Mesodermal cell (in vitro differentiated cells): ENCODE results near the gene GRAMD1C.
A peak's percentile ranks its signal among the peaks of the same experiment; 100 is the strongest.

Experiments used
- H3K27ac ChIP-seq: 2 replicates; pipeline ENCODE4 v1.7.0; 2013; ENCODE audit warnings: mild to moderate bottlenecking, low read depth, low read length, moderate library complexity; ENCODE audit not compliant: severe bottlenecking
- H3K36me3 ChIP-seq: 2 replicates; pipeline ENCODE4 v1.7.1; 2013; ENCODE audit warnings: mild to moderate bottlenecking, low read length, moderate library complexity; ENCODE audit not compliant: control insufficient read depth, insufficient read depth
- H3K4me1 ChIP-seq: one replicate; pipeline ENCODE4 v1.7.1; 2013; ENCODE audit warnings: mild to moderate bottlenecking, low read length; ENCODE audit not compliant: insufficient read depth, control insufficient read depth, poor library complexity, severe bottlenecking
- H3K4me3 ChIP-seq: 2 replicates; pipeline ENCODE4 v1.7.0; 2013; ENCODE audit warnings: low read length, control low read depth, mild to moderate bottlenecking; ENCODE audit not compliant: insufficient read depth, poor library complexity, severe bottlenecking; ENCODE audit errors: extremely low read depth
- H3K9me3 ChIP-seq: 2 replicates; pipeline ENCODE4 v1.7.1; 2013; ENCODE audit warnings: mild to moderate bottlenecking, low read length, moderate library complexity; ENCODE audit not compliant: control insufficient read depth
- WGBS, 2 experiments: methylation state at CpG; one replicate each; pipeline ENCODE4 v1.1.5; 2013; ENCODE audit warnings: missing lambda C conversion rate in 2 of 2; ENCODE audit not compliant: insufficient coverage in 2 of 2; 5-methylcytosine and 5-hydroxymethylcytosine counted together

The GRAMD1C gene

DNA sequence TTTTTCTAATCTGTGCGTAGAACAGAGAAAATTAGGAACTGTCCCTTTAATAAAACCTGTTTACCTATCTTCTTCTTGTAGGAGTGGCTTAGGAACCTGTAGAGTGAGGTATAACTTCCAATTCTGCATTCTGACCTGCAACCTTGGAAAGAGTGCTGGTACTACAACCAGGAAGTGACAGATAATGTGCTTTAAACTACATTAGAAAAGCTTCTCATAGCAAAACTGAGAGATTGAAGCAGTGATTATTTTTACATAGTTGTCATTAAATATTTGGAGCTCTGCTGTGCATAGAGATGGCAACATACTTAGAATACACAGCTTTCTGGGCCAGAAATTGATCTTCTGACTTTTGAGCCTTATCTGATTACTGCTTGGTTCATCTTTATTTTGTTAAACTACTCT is 58.8 kb downstream of the GRAMD1C start:
- no CpG with 5 or more reads among the region's 1 CpG for WGBS, 2 experiments

DNA sequence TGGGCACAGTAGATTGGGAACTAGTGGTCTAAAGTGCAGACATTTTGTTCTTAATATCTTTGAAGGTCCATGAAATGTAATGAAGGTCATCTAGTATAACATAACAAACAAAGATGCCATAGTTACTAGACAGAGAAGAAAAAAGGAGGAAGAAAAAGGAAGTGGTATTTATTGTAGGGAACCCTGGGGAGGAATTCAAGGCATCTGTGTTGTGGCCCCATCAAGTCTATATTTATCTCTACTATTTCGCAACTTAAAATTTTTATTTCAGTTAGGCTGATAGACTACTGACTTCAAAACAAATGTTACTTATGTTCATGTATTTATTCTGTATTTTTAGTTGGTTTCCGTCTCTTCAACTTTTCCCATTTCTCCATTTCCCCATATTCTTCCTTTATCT is 60.3 kb downstream of the GRAMD1C start:
- 100% methylated on average over 1 of the region's 2 CpGs; no CpG with 5 or more reads in 1 of the 2 experiments for WGBS, 2 experiments
- Histone ChIP-seq H3K27ac (no peak overlapping the region), H3K4me1 (peaks cover 8% of the 10 kb centered on the region), H3K4me3 (no peak overlapping the region), H3K9me3 (no peaks in the 10 kb centered on the region), H3K36me3 (no peaks in the 10 kb centered on the region)

More for the DNA sequence above, 58.8 kb downstream of the GRAMD1C start:
- Histone ChIP-seq H3K4me3 (no peak overlapping the region), H3K4me1 (peaks cover 8% of the 10 kb centered on the region), H3K9me3 (no peaks in the 10 kb centered on the region), H3K27ac (no peak overlapping the region), H3K36me3 (no peaks in the 10 kb centered on the region)

DNA sequence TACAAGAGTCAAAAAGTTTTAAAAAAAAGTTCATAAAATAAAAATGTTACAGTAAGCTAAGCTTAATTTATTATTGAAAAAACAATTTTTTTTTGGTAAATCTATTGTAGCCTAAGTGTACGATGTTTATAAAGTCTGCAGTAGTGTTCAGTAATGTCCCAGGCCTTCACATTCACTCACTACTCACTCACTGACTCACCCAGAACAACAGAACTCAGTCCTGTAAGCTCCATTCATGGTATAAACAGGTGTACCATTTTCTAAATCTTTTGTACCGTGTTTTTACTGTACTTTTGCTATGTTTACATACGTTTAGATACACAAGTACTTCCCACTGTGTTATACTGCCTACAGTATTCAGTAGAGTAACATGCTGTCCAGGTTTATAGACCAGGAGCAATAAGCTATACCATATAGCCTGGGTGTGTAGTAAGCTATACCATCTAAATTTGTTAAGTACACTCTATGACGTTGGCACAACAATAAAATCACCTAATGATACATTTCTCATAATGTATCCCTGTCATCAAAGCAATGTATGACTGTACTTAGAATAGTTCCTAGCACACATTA is 68.1 kb downstream of the GRAMD1C start:
- Histone ChIP-seq H3K9me3 (no peaks in the 10 kb centered on the region), H3K27ac (no peak overlapping the region), H3K36me3 (no peaks in the 10 kb centered on the region), H3K4me3 (no peak overlapping the region), H3K4me1 (no peaks in the 10 kb centered on the region)
- 100% methylated on average over 2 of the region's 4 CpGs; no CpG with 5 or more reads in 1 of the 2 experiments for WGBS, 2 experiments

DNA sequence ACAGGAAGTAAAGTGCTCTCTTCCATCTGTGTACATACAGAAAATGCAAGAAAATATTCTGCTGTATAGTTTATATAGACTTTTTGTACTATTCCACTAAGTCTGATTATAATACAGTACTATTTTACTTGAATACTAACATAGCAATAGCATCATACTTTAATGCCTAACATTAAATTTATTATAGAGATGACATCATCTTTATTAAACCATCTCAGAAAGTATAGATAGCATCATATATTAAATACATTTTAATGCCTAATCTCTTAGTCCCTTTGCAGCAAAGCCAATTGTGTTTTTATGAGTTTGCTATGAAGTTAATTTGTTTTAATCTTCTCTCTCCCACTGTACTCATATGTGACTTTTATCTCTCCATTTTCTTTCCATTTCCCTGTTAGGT is 69.5 kb downstream of the GRAMD1C start:
- Histone ChIP-seq H3K36me3 (no peaks in the 10 kb centered on the region), H3K27ac (no peak overlapping the region), H3K4me3 (no peak overlapping the region), H3K9me3 (no peaks in the 10 kb centered on the region), H3K4me1 (no peaks in the 10 kb centered on the region)

DNA sequence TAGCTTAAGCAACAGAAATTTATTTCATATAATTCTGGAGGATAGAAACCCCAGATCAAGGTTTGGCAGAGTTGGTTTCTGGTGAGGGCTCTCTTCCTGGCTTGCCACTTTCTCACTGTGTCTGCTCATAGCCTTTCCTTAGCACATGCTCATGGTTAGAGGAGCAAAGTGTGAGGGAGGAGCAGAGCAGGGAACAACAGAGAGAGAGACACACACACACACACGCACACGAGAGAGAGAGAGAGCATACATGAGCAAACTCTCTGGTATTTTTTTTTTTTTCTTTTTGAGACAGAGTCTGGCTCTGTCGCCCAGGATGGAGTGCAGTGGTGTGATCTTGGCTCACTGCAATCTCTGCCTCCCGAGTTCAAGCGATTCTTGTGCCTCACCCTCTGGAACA is 72.4 kb downstream of the GRAMD1C start:
- Histone ChIP-seq H3K9me3 (no peaks in the 10 kb centered on the region), H3K27ac (no peak overlapping the region), H3K4me1 (no peaks in the 10 kb centered on the region), H3K36me3 (no peaks in the 10 kb centered on the region), H3K4me3 (no peak overlapping the region)
- 97% methylated on average over 3 of the region's 5 CpGs; no CpG with 5 or more reads in 1 of the 2 experiments for WGBS, 2 experiments

DNA sequence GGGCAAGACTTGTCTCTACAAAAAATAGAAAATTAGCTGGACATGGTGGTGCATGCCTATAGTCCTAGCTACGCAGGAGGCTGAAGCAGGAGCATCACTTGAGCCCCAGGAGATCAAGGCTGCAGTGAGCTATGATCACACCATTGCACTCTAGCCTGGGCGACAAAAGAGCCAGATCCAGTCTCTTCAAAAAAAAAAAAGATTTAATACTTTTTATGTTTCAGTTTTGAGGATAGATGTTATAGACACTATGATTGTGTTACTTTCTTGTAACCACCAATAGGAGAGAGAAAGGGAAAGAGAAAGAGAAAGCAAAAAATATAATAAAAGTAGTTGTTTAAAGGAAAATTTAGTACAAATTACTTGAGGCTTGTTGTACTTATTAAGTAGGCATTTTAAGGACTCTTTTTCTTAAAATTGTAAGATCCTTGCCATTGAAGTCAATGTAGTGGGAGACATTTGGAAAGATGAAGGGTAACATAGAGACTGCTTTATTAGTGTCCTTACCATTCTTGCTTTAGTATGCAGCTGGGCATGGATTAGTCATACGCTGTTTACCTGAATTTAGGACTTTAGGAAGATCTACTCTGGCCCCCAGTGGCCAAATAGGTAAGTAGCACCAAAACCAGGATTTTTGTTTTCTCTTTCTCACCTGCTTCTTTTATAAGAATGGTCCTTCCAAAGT is 74.1 kb downstream of the GRAMD1C start:
- Histone ChIP-seq H3K4me1 (no peaks in the 10 kb centered on the region), H3K36me3 (no peaks in the 10 kb centered on the region), H3K27ac (no peak overlapping the region), H3K9me3 (no peaks in the 10 kb centered on the region), H3K4me3 (no peak overlapping the region)
- WGBS, 2 experiments = 62 to 82% methylated on average over 1 to 3 of the region's 3 CpGs

DNA sequence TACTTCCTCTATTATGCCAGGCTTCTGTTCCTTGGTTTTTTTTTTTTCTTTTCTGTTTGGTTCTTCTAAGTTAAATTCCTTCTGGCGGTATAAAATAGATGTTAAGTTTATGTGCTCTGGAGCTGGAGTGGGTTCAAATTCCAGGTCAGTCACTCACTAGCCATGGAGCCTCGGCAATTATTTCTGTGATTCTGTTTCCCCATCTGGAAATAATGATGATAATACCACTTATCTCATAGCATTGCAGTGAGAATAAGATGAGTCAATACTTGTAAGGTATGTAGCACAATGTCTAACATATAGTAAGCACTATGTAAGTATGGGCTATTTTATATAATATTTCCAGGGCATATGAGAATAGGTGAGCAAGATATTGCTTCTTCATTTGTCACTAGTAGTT is 76.1 kb downstream of the GRAMD1C start:
- no peaks in the 10 kb centered on the region for H3K4me1 ChIP-seq
- H3K4me3 ChIP-seq = no peak overlapping the region
- WGBS, 2 experiments = 67% methylated on average over 1 of the region's 2 CpGs; no CpG with 5 or more reads in 1 of the 2 experiments
- H3K27ac ChIP-seq = no peak overlapping the region
- no peaks in the 10 kb centered on the region for H3K36me3 ChIP-seq
- no peaks in the 10 kb centered on the region for H3K9me3 ChIP-seq

DNA sequence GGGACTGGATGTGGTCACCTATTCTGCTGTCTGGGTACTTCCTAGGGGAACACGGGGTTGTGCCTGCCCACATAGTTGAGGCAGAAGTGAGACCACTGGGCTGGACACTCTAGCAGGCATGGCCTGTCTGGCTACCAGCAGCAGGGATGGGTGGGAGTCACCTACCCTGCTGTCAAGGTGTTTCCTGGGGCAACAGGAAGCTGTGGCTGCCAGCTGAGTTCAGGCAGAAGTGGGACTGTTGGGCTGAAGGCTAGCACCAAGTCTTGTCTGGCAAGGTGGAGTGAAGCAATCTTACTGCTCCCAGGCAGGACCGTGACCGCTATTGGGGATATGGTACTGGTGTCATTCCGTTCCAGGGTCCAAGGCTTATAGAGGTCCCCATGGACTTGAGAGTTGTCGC is 89.0 kb downstream of the GRAMD1C start:
- no peak overlapping the region for H3K4me3 ChIP-seq
- no peaks in the 10 kb centered on the region for H3K36me3 ChIP-seq
- WGBS, 2 experiments = 83 to 90% methylated on average over 2 to 5 of the region's 5 CpGs
- H3K9me3 ChIP-seq = peaks cover 6% of the 10 kb centered on the region
- no peak overlapping the region for H3K27ac ChIP-seq
- no peaks in the 10 kb centered on the region for H3K4me1 ChIP-seq

DNA sequence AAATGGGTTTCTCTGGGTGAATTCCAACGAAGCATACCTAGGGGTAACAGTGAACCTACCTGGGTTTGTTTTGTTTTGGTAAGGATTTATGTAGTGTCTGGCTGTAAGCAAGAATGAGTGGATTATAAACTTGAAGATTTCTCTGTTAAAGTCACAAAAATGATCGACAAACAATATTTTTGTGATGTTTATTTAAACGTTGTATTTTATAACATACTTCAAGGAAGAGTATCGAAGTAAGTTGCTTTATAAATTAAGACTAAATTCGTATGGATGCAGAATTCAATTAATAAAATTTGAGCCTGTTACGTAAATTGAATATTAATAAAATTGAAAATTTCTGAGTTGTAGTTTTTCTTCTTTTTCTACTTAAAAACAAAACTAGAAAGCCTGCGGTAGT is 108.2 kb downstream of the GRAMD1C start:
- no peaks in the 10 kb centered on the region for H3K9me3 ChIP-seq
- peak overlapping the region; percentile 44 for H3K4me3 ChIP-seq
- no peaks in the 10 kb centered on the region for H3K36me3 ChIP-seq
- no peaks in the 10 kb centered on the region for H3K4me1 ChIP-seq
- no peak overlapping the region for H3K27ac ChIP-seq
- WGBS, 2 experiments = 45 to 66% methylated on average over 2 of the region's 7 CpGs

DNA sequence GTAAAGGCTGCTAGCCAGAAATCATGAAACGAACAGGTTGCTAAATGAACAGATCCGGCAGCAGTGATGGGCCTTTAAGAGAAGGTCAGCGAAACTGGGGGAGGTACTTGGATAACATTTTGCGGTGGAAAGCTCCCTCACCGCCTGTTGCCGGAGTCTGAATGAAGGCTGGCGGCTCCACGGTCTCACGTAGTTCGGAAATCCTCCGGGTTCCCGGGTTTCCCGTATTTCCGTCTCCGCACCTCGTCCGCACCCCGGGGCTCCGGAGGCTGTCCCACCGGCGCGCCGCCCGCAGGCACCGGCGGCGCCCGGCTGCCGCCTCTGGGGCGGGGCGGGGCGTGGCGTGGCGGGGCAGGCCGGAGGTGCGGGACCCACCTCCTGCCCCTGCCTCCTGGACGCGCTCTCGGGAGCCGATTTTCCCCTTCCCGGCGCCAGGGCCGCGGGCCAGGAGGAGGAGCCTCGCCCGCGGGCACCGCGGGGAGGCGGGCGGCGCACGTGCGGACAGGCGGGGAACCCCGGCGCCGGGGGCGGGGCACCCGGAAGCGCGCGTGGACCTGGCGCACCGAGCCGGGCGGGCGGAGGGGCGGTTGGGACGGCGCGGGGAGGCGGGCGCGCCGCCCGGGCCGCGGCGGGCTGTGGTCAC is 108.9 kb downstream of the GRAMD1C start, which contains the start of gene ZDHHC23:
Gene ZDHHC23, plus strand, starts transcription at position 642 of the 643 bp plus-strand sequence. CDS start 790 bp downstream, outside the sequence.
- no peaks in the 10 kb centered on the region for H3K36me3 ChIP-seq
- no peak within 1 kb of the TSS for H3K27ac ChIP-seq
- H3K9me3 ChIP-seq = no peaks in the 10 kb centered on the region
- H3K4me1 ChIP-seq = no peaks in the 10 kb centered on the region
- H3K4me3 ChIP-seq = peak within 1 kb of the TSS; percentile 44
- 0 to 1% methylated on average over 48 to 64 of the region's 80 CpGs for whole genome bisulfite sequencing, 2 experiments
